K562 (cell line): ENCODE results near the gene CACNG7. TPM values are rescaled to one million over a fixed set of nuclear protein-coding genes. Genes with fewer than 3 reads are reported as not detected.

Experiments
- ATAC-seq: fragments of 200-7000 bp; cut with Tn5 transposase; 3 replicates; pipeline ENCODE4 v1.9.1; 2020; ENCODE audit warnings: moderate library complexity
- BruUV-seq: library from RNA; stranded (reverse); fragments of 400-500 nt; replicated peaks from 2 replicates; lab custom pipeline; 2021; lab: Mats Ljungman, UMichigan
- CTCF ChIA-PET: fragments of 300-600 bp; formaldehyde crosslinking; extraction: SDS; loops from one replicate; lab custom pipeline; 2021; ENCODE audit warnings: low intra/inter-chr PET ratio; lab: Yijun Ruan, JAX
- POLR2A ChIA-PET: fragments of 300-600, 350-650 bp; sonication (Branson Sonifier 250); formaldehyde crosslinking; extraction: SDS; loops from one replicate; lab custom pipeline; 2021; ENCODE audit warnings: antibody characterized with exemption, inconsistent platforms; lab: Yijun Ruan, JAX
- DNase-seq, 4 experiments: peaks; one replicate each; pipeline versions ENCODE4 v3.0.0 to v3.0.0-alpha.2; 2011 to 2018; ENCODE audit warnings: low spot score in 3 of 4, mixed read lengths in 3 of 4; ENCODE audit errors: extremely low read depth in 1 of 4
- FAIRE-seq: peaks from 2 replicates; lab custom pipeline; 2011; peaks lifted over from hg19 to GRCh38; lab: Jason Lieb, UNC
- H2AFZ ChIP-seq: 2 replicates; pipeline ENCODE4 v1.6.0; 2011; ENCODE audit warnings: low read depth, low read length, control low read depth, inconsistent platforms
- H3K27ac ChIP-seq: fragments of 200-600 bp; 3 replicates; pipeline ENCODE4 v1.8.0; 2011; ENCODE audit warnings: low read depth, mild to moderate bottlenecking, control low read depth, inconsistent platforms, low read length, moderate library complexity, mixed read lengths; ENCODE audit errors: extremely low read depth
- H3K27me3 ChIP-seq, 2 experiments: fragments of 300-600 bp in 1 of 2; 2 replicates in 1 of 2; 3 replicates in 1 of 2; pipeline versions ENCODE4 v1.6.0 to v1.8.0; 2011; ENCODE audit warnings: inconsistent platforms in 2 of 2, low read length in 2 of 2, mild to moderate bottlenecking in 1 of 2, mixed read lengths in 1 of 2, moderate library complexity in 1 of 2; ENCODE audit not compliant: control insufficient read depth in 2 of 2, insufficient read depth in 2 of 2
- H3K36me3 ChIP-seq: fragments of 300-600 bp; 3 replicates; pipeline ENCODE4 v1.8.0; 2011; ENCODE audit warnings: mild to moderate bottlenecking, low read length, inconsistent platforms; ENCODE audit not compliant: control insufficient read depth, insufficient read depth
- H3K4me1 ChIP-seq, 2 experiments: fragments of 200-600 bp in 1 of 2; replicated peaks in 1 of 2; 2 replicates in 1 of 2; 3 replicates in 1 of 2; pipeline versions ENCODE4 v1.5.1 to v1.8.0; 2011; ENCODE audit warnings: inconsistent platforms in 2 of 2, low read length in 2 of 2, mild to moderate bottlenecking in 1 of 2, mixed read lengths in 1 of 2, moderate library complexity in 1 of 2; ENCODE audit not compliant: control insufficient read depth in 2 of 2, insufficient read depth in 2 of 2
- H3K4me2 ChIP-seq: 2 replicates; pipeline ENCODE4 v1.6.1; 2011; ENCODE audit warnings: low read length, control low read depth, inconsistent platforms, mixed read lengths; ENCODE audit not compliant: insufficient read depth
- H3K4me3 ChIP-seq: fragments of 200-600 bp; sonication (generic), shearing (Covaris generic); 2 replicates; pipeline ENCODE4 v1.5.1; 2016; ENCODE audit warnings: control low read depth, inconsistent platforms
- H3K79me2 ChIP-seq: fragments of 200-600 bp; 3 replicates; pipeline ENCODE4 v1.8.0; 2011; ENCODE audit warnings: low read length, inconsistent platforms; ENCODE audit not compliant: control insufficient read depth, insufficient read depth
- H3K9ac ChIP-seq, 2 experiments: 2 replicates each; pipeline versions ENCODE4 v1.6.0 to v1.6.1; 2011; ENCODE audit warnings: low read depth in 2 of 2, low read length in 2 of 2, control low read depth in 1 of 2, inconsistent platforms in 1 of 2, mild to moderate bottlenecking in 1 of 2, mixed read lengths in 1 of 2; ENCODE audit not compliant: insufficient read depth in 1 of 2
- H3K9me1 ChIP-seq: one replicate; pipeline ENCODE4 v1.6.0; 2011; ENCODE audit warnings: inconsistent platforms, mild to moderate bottlenecking, low read length, moderate library complexity; ENCODE audit not compliant: control insufficient read depth, insufficient read depth
- H3K9me3 ChIP-seq: replicated peaks from 2 replicates; pipeline ENCODE4 v1.5.1; 2011; ENCODE audit warnings: low read depth, low read length, inconsistent platforms; ENCODE audit not compliant: control insufficient read depth, insufficient read depth
- H4K20me1 ChIP-seq: replicated peaks from 2 replicates; pipeline ENCODE4 v1.6.1; 2011; ENCODE audit warnings: low read length, inconsistent platforms, mixed read lengths; ENCODE audit not compliant: control insufficient read depth, insufficient read depth
- BRF1 ChIP-seq: IDR thresholded peaks from 3 replicates; pipeline ENCODE4 v1.6.1; 2011; ENCODE audit warnings: borderline replicate concordance, mild to moderate bottlenecking; ENCODE audit not compliant: insufficient read length; ENCODE audit errors: extremely low read depth
- EP300 ChIP-seq: IDR thresholded peaks from 2 replicates; pipeline ENCODE4 v1.6.1; 2012; ENCODE audit warnings: low read length, improper control_type of control experiment
- EWSR1 ChIP-seq: fragments of 450-650 bp; IDR thresholded peaks from 2 replicates; pipeline ENCODE4 v1.6.1; 2018; ENCODE audit warnings: borderline replicate concordance, mild to moderate bottlenecking, low read depth, moderate library complexity; ENCODE audit not compliant: partially characterized antibody
- GABPB2 ChIP-seq: fragments of 250-450 bp; sonication (Bioruptor Pico); conservative IDR thresholded peaks from 2 replicates; pipeline ENCODE4 v1.5.1; 2021; ENCODE audit warnings: mild to moderate bottlenecking
- KAT8 ChIP-seq: fragments of 450-650 bp; IDR thresholded peaks from 2 replicates; pipeline ENCODE4 v1.6.1; 2016; ENCODE audit warnings: low read depth, mild to moderate bottlenecking
- NFXL1 ChIP-seq: fragments of 450-650 bp; formaldehyde crosslinking; IDR thresholded peaks from 2 replicates; pipeline ENCODE4 v1.4.0; 2021; ENCODE audit warnings: mild to moderate bottlenecking
- PHF20 ChIP-seq: fragments of 450-650 bp; IDR thresholded peaks from 2 replicates; pipeline ENCODE4 v1.6.1; 2018; ENCODE audit not compliant: partially characterized antibody
- POLR2A ChIP-seq: fragments of 450-650 bp; conservative IDR thresholded peaks from 2 replicates; pipeline ENCODE4 v1.6.1; 2016
- POLR3A ChIP-seq: IDR thresholded peaks from 2 replicates; pipeline ENCODE4 v1.6.1; 2011; ENCODE audit warnings: borderline replicate concordance, mild to moderate bottlenecking, moderate library complexity; ENCODE audit not compliant: insufficient read length, insufficient read depth; ENCODE audit errors: extremely low read depth
- RBM22 ChIP-seq: fragments of 200-400 bp; formaldehyde crosslinking; IDR thresholded peaks from 2 replicates; pipeline ENCODE4 v1.6.1; 2018; ENCODE audit warnings: low read length, low read depth; ENCODE audit not compliant: poor library complexity, severe bottlenecking
- RBM25 ChIP-seq: fragments of 200-400 bp; formaldehyde crosslinking; IDR thresholded peaks from 2 replicates; pipeline ENCODE4 v1.6.1; 2018; ENCODE audit warnings: low read length, low read depth, moderate library complexity; ENCODE audit not compliant: severe bottlenecking
- SMARCC2 ChIP-seq: fragments of 450-650 bp; IDR thresholded peaks from 2 replicates; pipeline ENCODE4 v1.6.1; 2017; ENCODE audit warnings: antibody characterized with exemption, moderate library complexity, mild to moderate bottlenecking, low read depth
- TRIM28 ChIP-seq: fragments of 450-650 bp; IDR thresholded peaks from 2 replicates; pipeline ENCODE4 v1.6.1; 2017
- ZNF121 ChIP-seq: sonication (generic); formaldehyde crosslinking; conservative IDR thresholded peaks from 2 replicates; pipeline ENCODE4 v1.8.0; 2022; ENCODE audit warnings: missing genetic modification reagents
- WGBS: fragments of 100-300 bp; shearing (Covaris generic); methylation state at CpG from one replicate; pipeline ENCODE4 v1.1.6; 2016; ENCODE audit warnings: low coverage, mixed read lengths; ENCODE audit not compliant: insufficient coverage; ENCODE audit errors: missing lambda C conversion rate; 5-methylcytosine and 5-hydroxymethylcytosine counted together
- in situ Hi-C: fragments of 300-500 bp; cut with MboI; formaldehyde crosslinking; loops from 4 replicates; pipeline ENCODE4 v1.15.0; 2018; ENCODE audit warnings: inconsistent platforms, mixed read lengths
- intact Hi-C: fragments of 100-400 bp; cut with micrococcal nuclease; formaldehyde crosslinking; loops from 2 replicates; pipeline ENCODE4 v1.14.2; 2022
- polyA plus RNA-seq, 8 experiments: library from polyadenylated mRNA; depleted of rRNA in 4 of 8; stranded (reverse) in 5 of 8; unstranded in 3 of 8; fragments of >200 nt; fragmentation: Nextera tagmentation in 2 of 8; fragmentation: Illumina TruSeq in 1 of 8; extraction: Ambion mirVana in 2 of 8; extraction: Trizol in 1 of 8; gene quantifications; 2 replicates each; pipeline versions ENCODE4 v1.2.1 to v1.2.3, GENCODE V29; 2011 to 2014; ENCODE audit warnings: inconsistent platforms in 1 of 8, missing spikeins in 1 of 8
- total RNA-seq, 7 experiments: library from RNA; depleted of rRNA in 6 of 7; stranded (reverse); fragments of >200 nt in 6 of 7; fragmentation: Illumina TruSeq in 2 of 7; extraction: Trizol in 2 of 7; gene quantifications; 2 replicates each; pipeline versions ENCODE4 v1.2.1 to v1.2.3, GENCODE V29; 2011 to 2021; ENCODE audit warnings: low replicate concordance in 1 of 7
- TF ChIP-seq, protein P1 (sequence below): fragments of 250-450 bp; sonication (Bioruptor Pico); IDR thresholded peaks from 2 replicates; pipeline ENCODE4 v1.5.1; 2021; ENCODE audit warnings: mild to moderate bottlenecking

CACNG7 gene
- total and polyA plus RNA-seq, 9 of the 15 experiments (the other 6 are each of a cell fraction or from before 2014, with no cell fraction given) = not detected

DNA sequence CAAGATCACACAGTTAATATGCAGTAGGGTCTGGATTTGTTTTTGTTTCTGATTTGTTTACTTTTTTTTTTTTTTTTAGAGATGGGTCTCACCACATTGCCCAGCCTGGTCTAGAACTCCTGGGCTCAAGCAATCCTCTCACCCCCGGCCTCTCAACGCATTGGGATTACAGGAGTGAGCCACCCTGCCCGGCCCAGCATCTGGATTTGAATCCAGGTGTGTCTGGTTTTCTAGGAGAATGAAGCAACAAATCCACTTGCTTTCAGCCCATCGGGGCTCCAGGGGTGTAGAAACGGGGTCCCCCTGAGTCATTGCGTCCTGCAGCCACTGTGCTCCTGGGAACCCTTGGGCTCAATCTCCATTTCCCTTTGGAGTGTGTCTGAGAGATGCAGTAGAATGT lies 60.3 kb downstream of the CACNG7 start:
- no peak for DNase-seq
- no peak for ATAC-seq
- Histone ChIP-seq H4K20me1 (0 out of 2 replicates have a peak, but pooled peaks cover 4% of the 10 kb centered on the region), H3K4me1 (no peaks in the 10 kb centered on the region; a peak in 1 of 5 replicates), H3K4me2 (no peak overlapping the region), H3K9ac (no peak overlapping the region), H3K4me3 (no peak overlapping the region), H3K79me2 (no peaks in the 10 kb centered on the region), H3K9me1 (no peaks in the 10 kb centered on the region), H3K27ac (no peak overlapping the region), H3K27me3 (peaks cover 29 to 48% of the 10 kb centered on the region in 2 experiments), H2AFZ (no peak overlapping the region), H3K9me3 (no peaks in the 10 kb centered on the region), H3K36me3 (no peaks in the 10 kb centered on the region)
- in situ Hi-C loops (no loop called here), intact Hi-C loops (no loop called here)
- no TSS peak for BruUV-seq
- 0% methylated on average over 6 of the region's 6 CpGs for WGBS
- FAIRE-seq = no peak
- CTCF ChIA-PET = no interaction called here
- POLR2A ChIA-PET = no interaction called here
- TF ChIP-seq NFXL1 (CRISPR knock-in tag) (no peak), RBM22 (no peak), PHF20 (no peak), EWSR1 (no peak), EP300 (no peak), POLR2A (no peak), POLR3A (no peak), SMARCC2 (no peak), TRIM28 (no peak), RBM25 (no peak), KAT8 (no peak), GABPB2 (no peak), ZNF121 (CRISPR knock-in tag) (no peak), BRF1 (no peak)
- TF ChIP-seq, protein P1, sequence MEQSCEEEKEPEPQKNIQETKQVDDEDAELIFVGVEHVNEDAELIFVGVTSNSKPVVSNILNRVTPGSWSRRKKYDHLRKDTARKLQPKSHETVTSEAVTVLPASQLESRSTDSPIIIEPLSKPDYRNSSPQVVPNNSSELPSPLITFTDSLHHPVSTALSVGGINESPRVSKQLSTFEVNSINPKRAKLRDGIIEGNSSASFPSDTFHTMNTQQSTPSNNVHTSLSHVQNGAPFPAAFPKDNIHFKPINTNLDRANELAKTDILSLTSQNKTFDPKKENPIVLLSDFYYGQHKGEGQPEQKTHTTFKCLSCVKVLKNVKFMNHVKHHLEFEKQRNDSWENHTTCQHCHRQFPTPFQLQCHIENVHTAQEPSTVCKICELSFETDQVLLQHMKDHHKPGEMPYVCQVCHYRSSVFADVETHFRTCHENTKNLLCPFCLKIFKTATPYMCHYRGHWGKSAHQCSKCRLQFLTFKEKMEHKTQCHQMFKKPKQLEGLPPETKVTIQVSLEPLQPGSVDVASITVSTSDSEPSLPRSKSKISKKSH (CRISPR knock-in tag) = no peak
